HCT116 (cell line): ENCODE data around the gene SCN3A.

Source experiments
- CEBPB ChIP-seq: IDR thresholded peaks from 2 replicates; pipeline ENCODE4 v1.6.1; 2012; ENCODE audit warnings: low read depth
- EZH2 ChIP-seq: fragments of 200-600 bp; sonication (generic); IDR thresholded peaks from 2 replicates; pipeline ENCODE4 v1.6.1; 2017; ENCODE audit warnings: antibody characterized with exemption, mixed run types
- REST ChIP-seq: IDR thresholded peaks from 2 replicates; pipeline ENCODE4 v1.6.1; 2012; ENCODE audit warnings: low read depth
- SP1 ChIP-seq: IDR thresholded peaks from 2 replicates; pipeline ENCODE4 v1.6.1; 2012; ENCODE audit warnings: low read depth
- TCF7L2 ChIP-seq: IDR thresholded peaks from 2 replicates; pipeline ENCODE4 v1.7.0; 2011; ENCODE audit warnings: borderline replicate concordance, inconsistent platforms; ENCODE audit not compliant: insufficient read depth, insufficient read length; ENCODE audit errors: extremely low read depth
- ZNF274 ChIP-seq: fragments of 200-500 bp; sonication (Bioruptor generic); IDR thresholded peaks from 2 replicates; pipeline ENCODE4 v1.6.1; 2014; ENCODE audit warnings: mild to moderate bottlenecking, low read depth, low read length, inconsistent platforms
- TF ChIP-seq, protein P1 (sequence below), 3 experiments: fragments of 200-600 bp in 1 of 3; sonication (generic) in 1 of 3; IDR thresholded peaks in 2 of 3; conservative IDR thresholded peaks in 1 of 3; 2 replicates each; pipeline ENCODE4 v1.5.1; 2012 to 2017; ENCODE audit warnings: low read depth in 2 of 3, low read length in 2 of 3, antibody characterized with exemption in 1 of 3, borderline replicate concordance in 1 of 3, control low read depth in 1 of 3, mild to moderate bottlenecking in 1 of 3, mixed read lengths in 1 of 3, mixed run types in 1 of 3, moderate library complexity in 1 of 3; ENCODE audit not compliant: insufficient read depth in 1 of 3

GRCh38 chr2:165044505-165045303, 159.1 kb downstream of the SCN3A start:
- TF ChIP-seq EZH2: no peak
- TF ChIP-seq, protein P1, sequence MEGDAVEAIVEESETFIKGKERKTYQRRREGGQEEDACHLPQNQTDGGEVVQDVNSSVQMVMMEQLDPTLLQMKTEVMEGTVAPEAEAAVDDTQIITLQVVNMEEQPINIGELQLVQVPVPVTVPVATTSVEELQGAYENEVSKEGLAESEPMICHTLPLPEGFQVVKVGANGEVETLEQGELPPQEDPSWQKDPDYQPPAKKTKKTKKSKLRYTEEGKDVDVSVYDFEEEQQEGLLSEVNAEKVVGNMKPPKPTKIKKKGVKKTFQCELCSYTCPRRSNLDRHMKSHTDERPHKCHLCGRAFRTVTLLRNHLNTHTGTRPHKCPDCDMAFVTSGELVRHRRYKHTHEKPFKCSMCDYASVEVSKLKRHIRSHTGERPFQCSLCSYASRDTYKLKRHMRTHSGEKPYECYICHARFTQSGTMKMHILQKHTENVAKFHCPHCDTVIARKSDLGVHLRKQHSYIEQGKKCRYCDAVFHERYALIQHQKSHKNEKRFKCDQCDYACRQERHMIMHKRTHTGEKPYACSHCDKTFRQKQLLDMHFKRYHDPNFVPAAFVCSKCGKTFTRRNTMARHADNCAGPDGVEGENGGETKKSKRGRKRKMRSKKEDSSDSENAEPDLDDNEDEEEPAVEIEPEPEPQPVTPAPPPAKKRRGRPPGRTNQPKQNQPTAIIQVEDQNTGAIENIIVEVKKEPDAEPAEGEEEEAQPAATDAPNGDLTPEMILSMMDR (IDR thresholded peaks at IDR 0.05 in 2 of 3, conservative IDR thresholded peaks at IDR 0.05 in 1 of 3; ENCODE audit: borderline replicate concordance in 1 of 3, insufficient read depth in 1 of 3, low read depth in 2 of 3, low read length in 2 of 3): no peak
- no peak for TF ChIP-seq ZNF274
- no peak for TF ChIP-seq SP1
- no peak for TF ChIP-seq TCF7L2
- no peak for TF ChIP-seq REST
- TF ChIP-seq CEBPB: no peak
